ENCODE results near the gene MEAF6.

- no peak for TF ChIP-seq CTCF (IDR thresholded peaks at IDR 0.05)
- TF ChIP-seq POLR2AphosphoS5 (IDR thresholded peaks at IDR 0.05; ENCODE audit: low read depth, low read length), result no peak
- TF ChIP-seq REST (IDR thresholded peaks at IDR 0.05; ENCODE audit: low read depth, low read length), result no peak
- no peak for TF ChIP-seq MAX (IDR thresholded peaks at IDR 0.05; ENCODE audit: low read depth)
- TF ChIP-seq USF1 (IDR thresholded peaks at IDR 0.05; ENCODE audit: borderline replicate concordance, low read depth), result no peak
- no peak for TF ChIP-seq NRF1 (IDR thresholded peaks at IDR 0.05; ENCODE audit: low read depth, low read length)
- TF ChIP-seq USF2 (IDR thresholded peaks at IDR 0.05; ENCODE audit: borderline replicate concordance, low read depth, low read length), result no peak
- no peak for TF ChIP-seq JUND (IDR thresholded peaks at IDR 0.05)
- no peak for TF ChIP-seq PBX3 (IDR thresholded peaks at IDR 0.05)
- TF ChIP-seq SMC3 (IDR thresholded peaks at IDR 0.05; ENCODE audit: low read depth, low read length), result no peak
- TF ChIP-seq SIN3A (IDR thresholded peaks at IDR 0.05; ENCODE audit: borderline replicate concordance, low read depth, low read length), result no peak
- no peak for TF ChIP-seq GATA2 (CRISPR knock-in tag; IDR thresholded peaks at IDR 0.05)
- TF ChIP-seq TEAD4 (IDR thresholded peaks at IDR 0.05; ENCODE audit: borderline replicate concordance, insufficient read depth), result no peak
- no peak for TF ChIP-seq YY1 (IDR thresholded peaks at IDR 0.05; ENCODE audit: low read depth)
Measured at GRCh38 chr1:37562984-37563383, 48.4 kb upstream of the MEAF6 start.

Data from SK-N-SH (cell line).